Prostate gland (tissue), 2 donors: ENCODE measurements around the gene CHST3.

Source experiments
- POLR2A ChIP-seq: fragments of 450-650 bp; IDR thresholded peaks from one replicate; pipeline ENCODE4 v1.6.1; 2016; ENCODE audit warnings: antibody characterized with exemption, mild to moderate bottlenecking
- POLR2AphosphoS5 ChIP-seq: sonication (generic); formaldehyde crosslinking; IDR thresholded peaks from one replicate; pipeline ENCODE4 v1.6.1; 2017; ENCODE audit warnings: antibody characterized with exemption
- TF ChIP-seq, protein P1 (sequence below), 4 experiments: fragments of 200-600 bp in 2 of 4; fragments of 450-650 bp in 2 of 4; sonication (generic) in 2 of 4; IDR thresholded peaks; 1 replicate in 3 of 4; 2 replicates in 1 of 4; pipeline ENCODE4 v1.5.1; 2016 to 2019; ENCODE audit warnings: antibody characterized with exemption in 4 of 4, mild to moderate bottlenecking in 2 of 4, moderate library complexity in 2 of 4

- TF ChIP-seq, protein P1, sequence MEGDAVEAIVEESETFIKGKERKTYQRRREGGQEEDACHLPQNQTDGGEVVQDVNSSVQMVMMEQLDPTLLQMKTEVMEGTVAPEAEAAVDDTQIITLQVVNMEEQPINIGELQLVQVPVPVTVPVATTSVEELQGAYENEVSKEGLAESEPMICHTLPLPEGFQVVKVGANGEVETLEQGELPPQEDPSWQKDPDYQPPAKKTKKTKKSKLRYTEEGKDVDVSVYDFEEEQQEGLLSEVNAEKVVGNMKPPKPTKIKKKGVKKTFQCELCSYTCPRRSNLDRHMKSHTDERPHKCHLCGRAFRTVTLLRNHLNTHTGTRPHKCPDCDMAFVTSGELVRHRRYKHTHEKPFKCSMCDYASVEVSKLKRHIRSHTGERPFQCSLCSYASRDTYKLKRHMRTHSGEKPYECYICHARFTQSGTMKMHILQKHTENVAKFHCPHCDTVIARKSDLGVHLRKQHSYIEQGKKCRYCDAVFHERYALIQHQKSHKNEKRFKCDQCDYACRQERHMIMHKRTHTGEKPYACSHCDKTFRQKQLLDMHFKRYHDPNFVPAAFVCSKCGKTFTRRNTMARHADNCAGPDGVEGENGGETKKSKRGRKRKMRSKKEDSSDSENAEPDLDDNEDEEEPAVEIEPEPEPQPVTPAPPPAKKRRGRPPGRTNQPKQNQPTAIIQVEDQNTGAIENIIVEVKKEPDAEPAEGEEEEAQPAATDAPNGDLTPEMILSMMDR (IDR thresholded peaks at IDR 0.05) = no peak
- TF ChIP-seq POLR2A = no peak
- no peak for TF ChIP-seq POLR2AphosphoS5
These were observed 66.8 kb downstream of the CHST3 start for GRCh38 chr10:72030762-72031543.
